D721Med (cell line): Measurements from ENCODE around the gene TC2N.

Source experiments
- DNase-seq: peaks from one replicate; pipeline ENCODE4 v3.0.0; 2011; ENCODE audit warnings: low spot score; ENCODE audit not compliant: insufficient read length
- FAIRE-seq: peaks from 2 replicates; lab custom pipeline; 2011; peaks lifted over from hg19 to GRCh38; lab: Jason Lieb, UNC
- TF ChIP-seq, protein P1 (sequence below): IDR thresholded peaks from 2 replicates; pipeline ENCODE4 v1.5.1; 2012; ENCODE audit warnings: mild to moderate bottlenecking, control low read depth; ENCODE audit not compliant: insufficient read depth; ENCODE audit errors: missing control alignments

TC2N gene

DNA sequence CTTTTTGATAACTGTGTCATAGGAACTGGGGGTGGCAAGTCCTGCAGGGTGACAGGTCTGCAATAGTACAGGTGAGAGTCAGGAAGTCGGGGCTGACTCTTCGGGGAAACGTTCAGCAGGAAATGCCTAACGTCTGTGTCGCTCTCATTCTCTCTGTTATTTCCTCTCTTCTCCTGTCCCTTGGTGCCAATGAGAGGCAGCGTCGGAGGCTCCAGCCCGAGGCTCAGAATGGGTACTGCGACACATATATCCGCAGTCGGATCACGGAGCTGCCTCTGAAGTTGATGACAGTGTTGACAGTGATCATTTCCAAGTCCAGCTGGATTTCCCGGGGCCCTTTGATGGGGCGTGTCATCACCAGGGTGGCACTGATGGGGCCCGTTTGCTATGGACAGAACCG lies 2.7 kb upstream of the TC2N start:
- TF ChIP-seq, protein P1, sequence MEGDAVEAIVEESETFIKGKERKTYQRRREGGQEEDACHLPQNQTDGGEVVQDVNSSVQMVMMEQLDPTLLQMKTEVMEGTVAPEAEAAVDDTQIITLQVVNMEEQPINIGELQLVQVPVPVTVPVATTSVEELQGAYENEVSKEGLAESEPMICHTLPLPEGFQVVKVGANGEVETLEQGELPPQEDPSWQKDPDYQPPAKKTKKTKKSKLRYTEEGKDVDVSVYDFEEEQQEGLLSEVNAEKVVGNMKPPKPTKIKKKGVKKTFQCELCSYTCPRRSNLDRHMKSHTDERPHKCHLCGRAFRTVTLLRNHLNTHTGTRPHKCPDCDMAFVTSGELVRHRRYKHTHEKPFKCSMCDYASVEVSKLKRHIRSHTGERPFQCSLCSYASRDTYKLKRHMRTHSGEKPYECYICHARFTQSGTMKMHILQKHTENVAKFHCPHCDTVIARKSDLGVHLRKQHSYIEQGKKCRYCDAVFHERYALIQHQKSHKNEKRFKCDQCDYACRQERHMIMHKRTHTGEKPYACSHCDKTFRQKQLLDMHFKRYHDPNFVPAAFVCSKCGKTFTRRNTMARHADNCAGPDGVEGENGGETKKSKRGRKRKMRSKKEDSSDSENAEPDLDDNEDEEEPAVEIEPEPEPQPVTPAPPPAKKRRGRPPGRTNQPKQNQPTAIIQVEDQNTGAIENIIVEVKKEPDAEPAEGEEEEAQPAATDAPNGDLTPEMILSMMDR, result no peak
- FAIRE-seq, result no peak
- no peak for DNase-seq

DNA sequence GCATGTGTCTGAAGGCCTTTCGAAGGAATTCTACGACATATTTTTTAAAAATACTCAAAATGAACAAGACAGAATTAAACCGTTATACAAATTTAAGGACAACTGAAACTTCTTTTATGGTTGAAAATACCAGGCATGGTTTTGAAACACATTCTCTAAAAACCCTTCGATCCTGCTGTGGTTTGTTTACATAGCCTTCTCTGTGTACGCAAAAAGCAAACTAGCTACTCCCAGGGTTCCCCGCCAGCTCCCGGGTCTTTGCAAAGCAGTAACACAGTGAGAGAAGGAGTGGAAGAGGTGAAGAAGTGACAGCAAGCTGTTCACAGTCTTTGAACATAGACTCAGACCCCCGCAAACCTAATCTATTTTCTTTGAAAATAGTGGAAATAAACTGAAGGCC lies 2.2 kb upstream of the TC2N start:
- TF ChIP-seq, protein P1, result no peak
- FAIRE-seq (no peak), DNase-seq (no peak)

DNA sequence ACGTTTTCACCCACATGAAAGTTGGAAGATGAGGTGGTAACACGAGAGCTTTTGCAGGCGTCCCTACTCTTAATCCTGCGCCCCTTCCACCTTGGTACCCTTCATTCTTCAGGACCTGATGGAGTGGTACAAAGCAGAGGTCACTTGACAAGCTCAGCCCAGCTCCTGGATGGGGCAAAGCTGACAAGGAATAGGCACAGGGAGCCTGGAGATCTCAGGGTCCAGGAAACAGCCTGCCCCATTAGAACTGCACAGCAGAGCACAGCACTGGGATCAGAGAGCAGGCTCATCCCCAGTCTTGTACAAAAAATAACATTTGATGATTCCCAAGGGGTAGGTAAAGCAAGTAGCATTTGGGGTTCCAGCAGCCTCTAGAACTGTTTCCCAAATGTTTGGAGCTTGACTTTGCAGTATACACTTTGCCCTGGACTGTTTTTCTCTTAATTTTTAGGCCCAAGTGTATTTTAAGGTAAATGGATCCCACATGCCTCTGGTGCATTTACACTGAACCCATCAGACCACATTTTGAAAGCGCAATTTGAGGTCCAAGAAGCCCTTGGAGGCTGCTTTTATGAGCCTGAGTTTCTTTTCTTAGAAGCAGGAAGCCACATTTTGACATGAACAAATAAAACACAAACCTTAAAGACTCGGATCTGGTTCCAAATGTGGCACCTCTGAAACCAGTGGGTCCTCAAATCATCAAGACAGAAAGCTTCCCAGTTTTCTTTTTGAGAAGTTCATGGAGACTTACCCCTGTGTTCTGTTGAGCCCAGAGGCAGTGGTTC lies 633 bp downstream of the TC2N start:
- TF ChIP-seq, protein P1, result no peak
- no peak for FAIRE-seq
- DNase-seq, result no peak

DNA sequence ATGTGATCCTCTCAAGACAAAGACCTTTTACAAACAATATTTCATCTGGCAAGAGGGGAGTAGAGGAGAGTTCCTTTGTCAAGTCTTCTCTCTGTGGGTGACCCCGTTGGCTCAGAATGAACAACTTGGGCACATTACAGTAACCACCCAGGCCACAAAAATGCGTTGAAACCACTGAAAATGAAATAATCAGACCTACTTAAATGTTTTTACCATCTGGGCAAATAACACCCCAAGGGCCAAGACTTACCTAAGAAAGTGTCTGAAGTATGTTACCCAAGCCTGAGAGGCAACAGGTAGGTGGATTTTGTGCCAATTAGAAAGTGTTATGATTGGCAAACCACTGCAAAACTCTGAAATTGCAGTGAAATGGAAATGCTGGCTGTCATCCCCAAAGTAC lies 1.3 kb downstream of the TC2N start:
- FAIRE-seq, result no peak
- TF ChIP-seq, protein P1, result no peak
- DNase-seq, result no peak

DNA sequence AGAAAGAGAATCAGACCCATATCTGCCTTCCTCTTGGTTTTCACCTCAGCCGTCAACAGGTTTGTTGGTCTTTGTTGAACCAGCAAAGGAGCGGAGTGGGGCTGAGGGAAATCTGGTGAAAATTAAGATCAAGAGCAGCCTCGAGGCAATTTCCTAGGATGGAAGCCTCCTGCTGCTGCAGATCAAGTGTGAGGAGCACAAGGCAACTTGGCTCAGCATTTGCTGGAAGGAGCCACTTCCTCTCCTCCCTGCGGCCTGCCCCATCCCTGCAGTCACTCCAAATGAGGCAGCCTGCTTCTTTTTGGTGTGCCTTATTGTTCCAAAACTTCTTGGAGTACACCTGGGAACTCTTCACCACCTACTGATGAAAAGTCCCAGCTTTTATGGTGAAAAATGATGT lies 4.9 kb downstream of the TC2N start:
- TF ChIP-seq, protein P1, result no peak
- DNase-seq (no peak), FAIRE-seq (no peak)

DNA sequence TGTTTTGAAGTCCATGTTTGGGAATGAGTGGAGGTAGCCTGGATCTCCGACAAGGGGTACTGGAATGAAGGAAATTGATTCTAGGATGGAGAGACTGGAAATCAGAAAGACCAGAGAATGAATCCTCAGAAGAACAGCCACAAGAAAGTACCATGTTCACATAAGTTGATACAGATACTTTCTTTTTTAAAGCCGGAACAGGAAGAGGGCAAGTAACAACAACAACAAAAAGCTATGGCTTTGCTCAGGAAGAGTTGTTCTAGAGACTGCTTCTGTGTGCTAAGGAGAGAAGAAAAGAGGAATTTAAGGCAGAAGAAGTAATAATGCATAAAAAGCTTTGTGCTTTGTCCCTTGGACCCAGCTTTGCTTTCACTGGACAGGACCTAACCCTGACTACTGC lies 6.2 kb downstream of the TC2N start:
- TF ChIP-seq, protein P1, result no peak
- DNase-seq (no peak), FAIRE-seq (no peak)

DNA sequence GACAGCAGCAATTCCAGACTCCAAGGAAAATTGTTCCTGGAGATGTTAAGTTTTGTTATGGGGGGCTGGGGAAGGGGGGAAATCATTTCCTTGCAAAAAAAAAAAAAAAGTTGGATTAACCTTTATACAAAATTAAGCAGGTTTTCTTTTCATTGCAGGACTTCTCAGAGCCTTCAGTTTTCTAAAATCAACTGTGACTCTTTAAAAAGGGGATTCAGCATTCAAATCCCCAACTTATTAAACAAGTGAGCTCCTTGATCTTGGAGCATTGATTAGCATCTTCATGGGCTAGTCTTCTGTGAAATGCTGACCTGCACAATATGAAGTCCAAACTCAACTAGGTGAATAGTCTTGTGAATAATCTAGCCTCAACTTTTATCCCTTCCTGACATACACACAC lies 7.1 kb downstream of the TC2N start:
- DNase-seq, result no peak
- no peak for FAIRE-seq
- TF ChIP-seq, protein P1, result no peak
